ENCODE data around the gene FSTL5.
"Not testable (repeated sequence)": the region's sequence is repeated elsewhere in the genome, so short reads cannot be mapped to it uniquely, and the experiment has no call there.

The FSTL5 gene

DNA sequence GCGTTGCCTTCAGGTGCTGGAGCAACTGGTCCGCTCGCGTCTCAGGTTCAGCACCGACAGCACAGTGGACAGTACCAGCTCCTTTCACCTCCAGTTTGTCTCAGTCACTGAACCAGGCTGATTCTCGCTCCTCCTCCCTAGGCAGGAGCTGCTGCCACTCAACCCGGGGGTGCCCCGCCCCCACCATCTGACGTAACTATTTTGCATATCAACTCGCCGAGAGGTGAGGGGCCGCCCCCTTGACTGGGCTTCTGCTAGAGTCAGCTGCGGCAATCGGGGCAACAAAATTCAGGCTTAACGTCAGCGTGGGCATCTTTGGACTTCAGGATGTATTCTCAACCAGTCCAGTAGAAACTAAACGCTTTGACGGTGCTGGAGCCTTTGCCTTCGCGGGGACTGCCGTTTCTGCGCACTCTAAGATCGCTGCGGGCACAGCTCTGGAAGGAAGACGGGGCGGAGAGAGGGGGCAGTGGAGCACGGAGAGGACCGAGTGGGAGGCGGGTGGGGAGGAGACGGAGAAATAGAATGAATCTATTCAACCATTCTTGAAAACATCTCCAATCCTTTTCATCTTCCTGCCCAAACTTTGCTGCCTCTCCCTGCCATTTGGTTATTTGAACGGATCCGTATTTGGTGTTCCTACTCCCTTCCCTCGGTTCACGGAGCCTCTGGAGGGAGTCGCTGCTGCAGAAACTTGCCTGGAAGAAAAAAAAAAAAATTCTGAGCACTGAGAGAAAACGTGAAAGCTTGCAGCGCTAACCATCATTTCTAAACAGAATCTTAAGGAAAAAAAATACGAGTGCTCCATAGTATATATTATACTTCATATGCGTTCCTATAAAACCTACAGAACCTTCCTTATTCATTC lies at the start of gene FSTL5:
Gene FSTL5 (minus strand): TSS at position 109 of the 868 bp plus-strand sequence. CDS start 52,604 bp downstream, outside the sequence.
- H3K4me3 Mint-ChIP-seq, result peak within 1 kb of the TSS; percentile 30
- intact Hi-C loops (cut with micrococcal nuclease), result loop anchor here (10.0 kb wide), 1 partner anchor 599 kb away; no protein-coding TSS in a partner anchor
- H3K36me3 Mint-ChIP-seq (ENCODE audit: low read depth), result no peaks in the 10 kb centered on the region
- H3K27me3 Mint-ChIP-seq, result peaks cover 19% of the 10 kb centered on the region
- no peaks in the 10 kb centered on the region for H3K9me3 Mint-ChIP-seq
- H3K4me1 Mint-ChIP-seq (ENCODE audit: low read depth), result peaks cover 8% of the 10 kb centered on the region
- H3K27ac Mint-ChIP-seq, result no peak within 1 kb of the TSS

DNA sequence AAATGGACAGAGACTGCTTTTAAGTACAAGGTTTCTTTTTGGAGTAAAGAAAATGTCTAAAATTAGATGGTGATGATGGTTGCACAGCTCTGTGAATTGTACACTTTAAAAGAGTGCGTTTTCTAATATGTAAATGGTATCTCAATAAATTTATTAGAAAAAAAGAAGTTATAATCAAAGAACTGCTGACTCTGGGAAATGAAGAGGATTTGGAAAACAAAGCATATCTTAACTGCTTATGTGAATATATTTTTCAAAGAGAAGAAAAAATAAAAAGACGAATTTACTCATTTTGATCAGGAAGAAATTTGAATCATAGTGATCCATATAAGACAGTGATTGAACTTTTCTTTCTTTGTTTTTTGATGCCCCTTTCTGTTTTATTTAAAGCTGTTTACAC lies 45.9 kb upstream of the FSTL5 start:
- no peak overlapping the region for H3K27ac Mint-ChIP-seq
- no peaks in the 10 kb centered on the region for H3K36me3 Mint-ChIP-seq (ENCODE audit: low read depth)
- no peaks in the 10 kb centered on the region for H3K4me1 Mint-ChIP-seq (ENCODE audit: low read depth)
- no peaks in the 10 kb centered on the region for H3K9me3 Mint-ChIP-seq
- intact Hi-C loops (cut with micrococcal nuclease), result no loop called here
- no peaks in the 10 kb centered on the region for H3K27me3 Mint-ChIP-seq
- no peak overlapping the region for H3K4me3 Mint-ChIP-seq

DNA sequence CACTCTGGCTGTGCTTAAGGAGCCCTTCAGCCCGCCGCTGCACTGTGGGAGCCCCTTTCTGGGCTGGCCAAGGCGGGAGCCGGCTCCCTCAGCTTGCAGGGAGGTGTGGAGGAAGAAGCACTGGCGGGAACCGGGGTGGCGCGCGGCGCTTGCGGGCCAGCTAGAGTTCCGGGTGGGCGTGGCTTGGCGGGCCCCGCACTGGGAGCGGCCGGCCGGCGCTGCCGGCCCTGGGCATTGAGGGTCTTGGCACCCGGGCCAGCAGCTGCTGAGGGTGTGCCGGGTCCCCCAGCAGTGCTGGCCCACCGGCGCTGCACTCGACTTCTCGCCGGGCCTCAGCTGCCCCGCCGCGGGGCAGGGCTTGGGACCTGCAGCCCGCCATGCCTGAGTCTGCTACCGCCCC lies 39.7 kb upstream of the FSTL5 start:
- H3K4me1 Mint-ChIP-seq (ENCODE audit: low read depth); H3K4me3 Mint-ChIP-seq; intact Hi-C loops (cut with micrococcal nuclease): not testable (repeated sequence)

DNA sequence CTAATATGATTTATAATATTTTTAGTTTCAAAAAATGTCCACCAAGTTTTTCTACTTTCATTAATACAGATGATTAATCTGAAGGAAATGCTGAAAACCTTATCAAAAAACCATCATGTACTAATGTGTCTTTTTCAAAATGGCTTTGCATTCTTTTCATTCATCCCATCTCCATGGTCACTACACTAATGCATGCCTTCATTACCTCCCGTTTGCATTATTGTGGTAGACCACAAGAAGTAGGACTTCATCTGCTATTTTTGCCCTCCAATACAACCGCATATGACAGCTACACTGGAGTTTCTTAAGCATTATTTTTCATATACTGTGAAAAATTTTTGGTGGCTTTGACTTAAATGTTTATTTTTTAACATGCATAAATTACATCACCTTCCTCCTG lies 37.9 kb upstream of the FSTL5 start:
- Mint-ChIP-seq H3K9me3 (no peaks in the 10 kb centered on the region), H3K27me3 (no peaks in the 10 kb centered on the region), H3K4me3 (no peak overlapping the region), H3K36me3 (ENCODE audit: low read depth) (no peaks in the 10 kb centered on the region), H3K27ac (no peak overlapping the region), H3K4me1 (ENCODE audit: low read depth) (no peaks in the 10 kb centered on the region)
- intact Hi-C loops (cut with micrococcal nuclease), result no loop called here

More for the DNA sequence above, 39.7 kb upstream of the FSTL5 start:
- not testable (repeated sequence) for H3K36me3 Mint-ChIP-seq (ENCODE audit: low read depth); H3K27ac Mint-ChIP-seq; H3K27me3 Mint-ChIP-seq; H3K9me3 Mint-ChIP-seq

DNA sequence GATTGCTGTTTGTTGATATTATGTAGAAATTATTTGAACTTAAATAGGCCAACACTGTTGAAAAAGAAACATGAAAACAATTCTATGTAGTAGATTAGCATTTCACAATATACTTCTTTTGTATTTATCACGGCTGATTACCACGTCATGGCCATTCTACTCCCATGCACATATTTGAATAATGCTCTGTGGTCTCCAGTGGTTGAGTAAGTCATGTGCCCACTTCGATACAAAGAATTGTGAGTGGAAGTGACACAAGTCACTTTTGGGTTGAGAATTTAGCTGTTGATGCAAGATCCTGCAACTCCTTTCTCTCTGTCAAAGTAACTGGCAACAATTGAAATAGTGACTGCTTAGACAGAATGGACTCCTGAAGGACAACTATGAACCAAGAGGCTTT lies 6.7 kb upstream of the FSTL5 start:
- intact Hi-C loops (cut with micrococcal nuclease), result no loop called here
- no peak overlapping the region for H3K4me3 Mint-ChIP-seq
- no peak overlapping the region for H3K27ac Mint-ChIP-seq
- no peaks in the 10 kb centered on the region for H3K4me1 Mint-ChIP-seq (ENCODE audit: low read depth)
- H3K36me3 Mint-ChIP-seq (ENCODE audit: low read depth), result no peaks in the 10 kb centered on the region
- no peaks in the 10 kb centered on the region for H3K9me3 Mint-ChIP-seq
- H3K27me3 Mint-ChIP-seq, result peaks cover 3% of the 10 kb centered on the region

DNA sequence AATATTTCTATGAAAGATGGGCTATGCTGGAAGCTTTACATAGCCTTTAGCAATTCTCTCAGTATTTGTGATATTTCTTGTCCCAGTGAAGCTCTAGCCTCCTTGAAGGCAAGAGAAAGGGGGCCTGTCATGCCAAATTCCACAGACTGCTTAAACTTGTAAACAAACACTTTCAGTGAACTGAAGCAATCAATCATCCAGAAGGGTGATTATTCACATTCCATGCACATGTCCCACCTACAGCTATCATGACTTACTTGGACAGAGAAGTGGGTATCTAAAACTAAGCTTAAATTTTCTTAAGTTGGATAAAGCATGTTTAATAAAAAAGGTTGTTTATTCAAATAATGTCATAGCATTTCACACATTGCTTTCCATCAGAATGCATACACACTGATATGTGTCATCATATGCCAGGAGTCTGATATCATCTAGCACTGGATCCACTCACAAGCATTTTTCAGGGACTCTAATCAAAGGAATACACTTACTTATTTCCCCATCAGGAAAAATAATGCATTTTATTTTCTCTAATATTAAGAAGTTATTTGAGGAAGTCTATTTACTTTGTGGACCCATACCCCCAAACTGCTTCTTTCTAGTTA lies 1.2 kb upstream of the FSTL5 start:
- intact Hi-C loops (cut with micrococcal nuclease), result loop anchor here (10.0 kb wide), 1 partner anchor 600 kb away; no protein-coding TSS in a partner anchor
- no peaks in the 10 kb centered on the region for H3K9me3 Mint-ChIP-seq
- H3K4me1 Mint-ChIP-seq (ENCODE audit: low read depth), result peaks cover 8% of the 10 kb centered on the region
- H3K4me3 Mint-ChIP-seq, result no peak overlapping the region
- no peak overlapping the region for H3K27ac Mint-ChIP-seq
- H3K27me3 Mint-ChIP-seq, result peaks cover 19% of the 10 kb centered on the region
- no peaks in the 10 kb centered on the region for H3K36me3 Mint-ChIP-seq (ENCODE audit: low read depth)

DNA sequence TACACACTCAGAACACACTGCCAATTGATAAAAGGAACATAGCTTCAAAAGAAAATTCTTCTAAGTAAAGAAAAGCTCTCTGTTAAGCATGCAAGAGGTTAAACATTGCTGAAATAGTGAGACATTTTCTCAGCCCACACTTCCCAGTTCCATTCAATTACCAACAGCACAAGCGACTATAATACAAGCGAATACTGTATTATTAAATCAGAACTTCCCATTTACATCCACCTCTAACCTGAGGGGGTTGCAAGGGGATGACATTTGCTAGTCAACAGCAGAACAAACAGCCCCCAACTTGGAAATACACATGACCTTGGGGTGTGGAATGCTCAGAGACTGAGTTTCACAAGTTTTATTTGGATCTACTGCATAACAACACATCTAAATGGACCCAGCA lies 1.1 kb downstream of the FSTL5 start:
- Mint-ChIP-seq H3K9me3 (no peaks in the 10 kb centered on the region), H3K4me1 (ENCODE audit: low read depth) (peaks cover 8% of the 10 kb centered on the region)
- intact Hi-C loops (cut with micrococcal nuclease), result loop anchor here (10.0 kb wide), 1 partner anchor 598 kb away; no protein-coding TSS in a partner anchor

DNA sequence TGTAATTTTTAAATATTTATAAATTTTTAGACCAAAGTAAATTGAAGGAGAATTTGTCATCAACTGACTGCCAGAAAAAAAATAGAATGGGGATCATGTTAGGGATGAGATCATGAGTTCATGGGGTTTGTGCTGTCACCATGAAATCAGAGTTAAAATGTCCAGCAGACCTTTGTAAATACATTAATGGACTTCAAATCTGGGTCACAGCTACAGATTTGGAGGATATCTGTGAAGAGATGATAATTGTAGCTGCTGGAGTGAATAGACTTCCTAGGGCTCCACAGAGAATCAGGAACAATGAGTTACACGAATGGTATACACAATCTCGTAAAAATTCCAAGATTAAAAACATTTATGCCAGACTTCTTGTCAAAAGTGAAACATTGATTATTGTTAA lies 6.6 kb downstream of the FSTL5 start:
- H3K36me3 Mint-ChIP-seq (ENCODE audit: low read depth), result no peaks in the 10 kb centered on the region
- intact Hi-C loops (cut with micrococcal nuclease), result no loop called here
- no peaks in the 10 kb centered on the region for H3K27me3 Mint-ChIP-seq
- no peaks in the 10 kb centered on the region for H3K9me3 Mint-ChIP-seq
- H3K27ac Mint-ChIP-seq, result no peak overlapping the region
- no peak overlapping the region for H3K4me3 Mint-ChIP-seq
- H3K4me1 Mint-ChIP-seq (ENCODE audit: low read depth), result no peaks in the 10 kb centered on the region

More for the DNA sequence above, 1.1 kb downstream of the FSTL5 start:
- Mint-ChIP-seq H3K27ac (no peak overlapping the region), H3K36me3 (ENCODE audit: low read depth) (no peaks in the 10 kb centered on the region), H3K27me3 (peaks cover 19% of the 10 kb centered on the region), H3K4me3 (no peak overlapping the region)

DNA sequence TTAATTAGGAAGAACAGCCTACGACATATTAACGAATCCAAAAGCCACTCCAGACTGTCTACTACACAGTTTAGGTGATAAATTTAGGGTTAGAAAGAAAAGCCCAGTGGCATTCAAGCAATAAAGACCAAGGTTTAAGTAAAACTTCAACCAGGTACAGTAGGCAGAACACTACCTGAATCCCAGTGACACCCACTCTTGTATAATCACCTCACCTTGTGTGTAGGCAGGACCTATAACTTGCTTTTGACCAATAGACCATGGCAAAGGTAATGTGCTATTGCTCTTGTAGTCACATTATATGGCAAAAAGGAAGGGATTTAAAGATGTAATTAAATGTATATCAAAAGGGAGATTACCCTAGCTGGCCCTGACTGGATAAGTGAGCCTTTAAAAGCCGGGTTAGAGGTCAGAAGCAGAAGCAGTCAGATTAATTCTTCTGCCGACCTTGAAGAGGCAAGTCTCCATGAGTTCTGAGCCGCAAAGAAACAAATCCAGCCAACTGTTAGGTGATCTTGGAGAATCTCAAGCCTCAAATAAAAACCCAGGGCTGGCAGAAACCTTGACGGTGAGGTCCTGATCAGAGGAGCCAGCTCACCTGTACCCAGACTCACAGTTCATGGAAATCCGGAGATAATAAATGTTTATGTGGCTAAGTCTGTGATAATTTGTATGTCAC lies 8.8 kb downstream of the FSTL5 start:
- intact Hi-C loops (cut with micrococcal nuclease), result no loop called here
- no peak overlapping the region for H3K27ac Mint-ChIP-seq
- H3K4me3 Mint-ChIP-seq, result no peak overlapping the region
- H3K4me1 Mint-ChIP-seq (ENCODE audit: low read depth), result no peaks in the 10 kb centered on the region
- H3K36me3 Mint-ChIP-seq (ENCODE audit: low read depth), result no peaks in the 10 kb centered on the region
- no peaks in the 10 kb centered on the region for H3K9me3 Mint-ChIP-seq
- no peaks in the 10 kb centered on the region for H3K27me3 Mint-ChIP-seq

DNA sequence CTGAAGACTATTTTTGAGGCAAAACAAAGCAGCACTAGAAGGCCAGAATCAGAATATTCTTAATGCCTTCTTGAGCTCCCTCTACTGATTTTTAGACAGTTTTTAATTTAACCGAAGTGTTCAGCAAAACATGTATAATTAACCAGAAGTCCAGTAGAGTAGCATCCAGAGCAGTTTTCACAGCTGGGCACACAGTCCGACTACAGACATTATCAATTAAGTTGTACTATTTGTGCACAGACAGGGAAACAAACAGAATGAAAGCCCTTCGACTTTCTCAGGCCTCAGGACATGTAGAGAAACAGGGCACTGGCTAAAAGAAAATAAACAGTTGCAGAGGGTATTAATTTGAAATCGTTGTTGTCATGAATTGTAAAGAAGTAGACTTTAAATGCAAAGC lies 11.9 kb downstream of the FSTL5 start:
- Mint-ChIP-seq H3K27me3 (no peaks in the 10 kb centered on the region), H3K9me3 (no peaks in the 10 kb centered on the region), H3K4me3 (no peak overlapping the region), H3K27ac (no peak overlapping the region), H3K4me1 (ENCODE audit: low read depth) (no peaks in the 10 kb centered on the region), H3K36me3 (ENCODE audit: low read depth) (no peaks in the 10 kb centered on the region)
- intact Hi-C loops (cut with micrococcal nuclease), result no loop called here

DNA sequence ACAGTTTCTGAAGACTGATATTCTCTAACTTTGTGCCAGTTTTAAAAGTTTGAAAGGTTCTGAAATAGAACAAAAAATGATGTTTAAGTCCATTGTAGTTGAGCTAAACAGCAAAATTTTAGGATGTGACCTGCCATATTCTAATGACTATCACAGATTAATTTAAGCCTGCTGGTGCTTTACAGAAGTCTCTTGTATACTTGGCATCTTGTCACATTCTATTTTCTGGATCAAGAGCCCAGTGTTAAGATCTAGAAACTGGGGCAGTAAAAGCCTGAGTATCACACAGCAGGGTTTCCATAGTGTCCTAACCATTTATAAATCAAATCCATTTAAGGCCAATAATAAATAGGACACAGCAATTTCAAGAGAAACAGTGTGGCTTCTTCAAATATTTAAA lies 12.4 kb downstream of the FSTL5 start:
- intact Hi-C loops (cut with micrococcal nuclease), result no loop called here
- H3K4me1 Mint-ChIP-seq (ENCODE audit: low read depth), result no peaks in the 10 kb centered on the region
- no peak overlapping the region for H3K4me3 Mint-ChIP-seq
- no peaks in the 10 kb centered on the region for H3K27me3 Mint-ChIP-seq
- no peaks in the 10 kb centered on the region for H3K9me3 Mint-ChIP-seq
- no peaks in the 10 kb centered on the region for H3K36me3 Mint-ChIP-seq (ENCODE audit: low read depth)
- no peak overlapping the region for H3K27ac Mint-ChIP-seq

DNA sequence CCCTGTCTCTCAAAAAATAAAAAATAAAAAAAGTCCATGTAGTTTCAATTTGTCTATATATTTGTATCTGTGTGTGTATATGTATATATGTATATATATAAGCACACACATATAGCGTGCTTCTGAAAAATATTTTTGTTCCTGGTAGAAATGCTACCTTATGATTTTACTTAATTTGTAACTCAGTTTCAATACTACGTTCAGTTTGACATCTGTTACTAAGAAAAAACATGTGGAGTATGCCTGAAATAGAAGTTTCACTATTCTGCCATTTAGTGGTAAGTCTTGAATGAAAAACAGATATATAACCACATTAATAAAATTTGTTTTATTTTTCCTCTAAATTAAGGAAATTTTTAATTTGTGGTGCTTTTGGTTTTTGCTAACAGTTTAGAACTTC lies 14.2 kb downstream of the FSTL5 start:
- no peak overlapping the region for H3K4me3 Mint-ChIP-seq
- intact Hi-C loops (cut with micrococcal nuclease), result no loop called here

DNA sequence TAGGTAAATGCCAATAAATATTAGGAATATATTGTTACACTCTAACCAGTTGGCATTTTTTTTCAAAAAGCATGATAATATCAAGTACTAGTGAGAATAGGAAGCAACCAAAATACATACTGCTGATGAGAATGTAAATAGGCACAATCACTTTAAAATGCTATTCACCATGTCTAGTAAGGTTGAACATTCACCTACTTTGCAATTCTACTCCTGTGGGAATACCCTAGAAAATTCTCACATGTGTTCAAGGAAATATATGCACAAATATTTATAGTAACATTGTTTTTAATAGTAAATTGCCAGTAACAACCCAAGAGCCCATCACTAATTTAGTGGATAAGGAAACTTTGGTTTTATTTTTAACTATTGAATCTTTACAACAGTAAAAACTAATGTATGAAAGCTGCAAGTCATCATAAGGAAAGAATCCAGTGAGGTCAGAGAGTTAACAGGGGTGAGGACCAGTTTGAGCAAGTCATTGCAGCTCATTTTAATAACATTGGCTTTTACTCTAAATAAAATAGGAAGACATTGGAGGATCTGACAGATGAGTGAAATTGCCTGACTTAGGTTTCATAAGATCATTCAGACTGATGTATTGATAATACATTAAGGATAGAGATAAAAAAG lies 23.6 kb downstream of the FSTL5 start:
- H3K36me3 Mint-ChIP-seq (ENCODE audit: low read depth), result no peaks in the 10 kb centered on the region
- no peaks in the 10 kb centered on the region for H3K4me1 Mint-ChIP-seq (ENCODE audit: low read depth)
- intact Hi-C loops (cut with micrococcal nuclease), result no loop called here
- H3K27me3 Mint-ChIP-seq, result no peaks in the 10 kb centered on the region
- H3K27ac Mint-ChIP-seq, result no peak overlapping the region
- no peak overlapping the region for H3K4me3 Mint-ChIP-seq
- H3K9me3 Mint-ChIP-seq, result no peaks in the 10 kb centered on the region

More for the DNA sequence above, 14.2 kb downstream of the FSTL5 start:
- no peak overlapping the region for H3K27ac Mint-ChIP-seq
- no peaks in the 10 kb centered on the region for H3K4me1 Mint-ChIP-seq (ENCODE audit: low read depth)
- no peaks in the 10 kb centered on the region for H3K36me3 Mint-ChIP-seq (ENCODE audit: low read depth)
- H3K27me3 Mint-ChIP-seq, result no peaks in the 10 kb centered on the region
- no peaks in the 10 kb centered on the region for H3K9me3 Mint-ChIP-seq

DNA sequence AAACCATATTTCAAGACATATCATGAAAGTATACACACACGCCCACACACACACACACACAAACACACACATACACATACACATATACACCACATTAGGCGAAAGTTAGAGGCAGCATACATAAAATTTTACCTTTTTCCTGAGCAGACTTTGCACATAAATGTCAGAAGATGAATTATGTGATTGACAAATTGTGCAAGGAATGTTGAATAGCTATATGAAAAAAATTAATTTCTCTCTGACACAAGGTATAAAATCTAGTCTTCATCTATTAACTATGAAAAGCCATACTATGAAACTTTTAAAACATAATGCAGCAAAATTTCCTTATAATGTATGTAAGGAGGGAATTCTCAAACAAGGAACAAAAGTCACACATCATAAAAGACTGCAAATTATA lies 24.4 kb downstream of the FSTL5 start:
- no peaks in the 10 kb centered on the region for H3K4me1 Mint-ChIP-seq (ENCODE audit: low read depth)
- intact Hi-C loops (cut with micrococcal nuclease), result no loop called here
- H3K27ac Mint-ChIP-seq, result no peak overlapping the region

More for the DNA sequence above, 24.4 kb downstream of the FSTL5 start:
- no peaks in the 10 kb centered on the region for H3K27me3 Mint-ChIP-seq
- no peaks in the 10 kb centered on the region for H3K36me3 Mint-ChIP-seq (ENCODE audit: low read depth)
- no peaks in the 10 kb centered on the region for H3K9me3 Mint-ChIP-seq
- H3K4me3 Mint-ChIP-seq, result no peak overlapping the region

Measured in dendritic cell treated with granulocyte-macrophage colony-stimulating factor and Interleukin-4, amounts not matched to agents 40 ng/mL and 50 ng/mL, for 4 days (primary cell).